Right hindlimb (tissue), 1 donor: ENCODE results near the gene CDC42BPB.
"Not testable (repeated sequence)": the region's sequence is repeated elsewhere in the genome, so short reads cannot be mapped to it uniquely, and the experiment has no call there.

Source experiments
- DNase-seq: peaks from one replicate; pipeline ENCODE4 v3.0.0-alpha.2; 2018

CDC42BPB gene

GRCh38 chr14:103050935-103051334 is 6.4 kb downstream of the CDC42BPB start:
- no peak for DNase-seq

DNA sequence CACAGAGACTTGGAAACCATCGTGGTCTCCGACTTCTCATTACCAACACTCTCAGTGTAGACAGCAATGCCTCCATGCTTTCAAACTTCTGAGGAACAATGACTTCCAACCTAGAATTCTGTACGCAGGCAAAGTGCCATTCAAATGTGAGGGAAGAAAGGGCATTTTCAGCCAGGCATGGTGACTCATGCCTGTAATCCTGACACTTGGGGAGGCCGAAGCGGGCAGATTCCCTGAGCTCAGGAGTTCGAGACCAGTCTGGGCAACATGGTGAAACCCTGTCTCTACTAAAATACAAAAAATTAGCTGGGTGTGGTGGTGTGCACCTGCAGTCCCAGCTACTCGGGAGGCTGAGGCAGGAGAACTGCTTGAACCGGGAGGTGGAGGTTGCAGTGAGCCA is 9.9 kb downstream of the CDC42BPB start:
- DNase-seq: not testable (repeated sequence)

DNA sequence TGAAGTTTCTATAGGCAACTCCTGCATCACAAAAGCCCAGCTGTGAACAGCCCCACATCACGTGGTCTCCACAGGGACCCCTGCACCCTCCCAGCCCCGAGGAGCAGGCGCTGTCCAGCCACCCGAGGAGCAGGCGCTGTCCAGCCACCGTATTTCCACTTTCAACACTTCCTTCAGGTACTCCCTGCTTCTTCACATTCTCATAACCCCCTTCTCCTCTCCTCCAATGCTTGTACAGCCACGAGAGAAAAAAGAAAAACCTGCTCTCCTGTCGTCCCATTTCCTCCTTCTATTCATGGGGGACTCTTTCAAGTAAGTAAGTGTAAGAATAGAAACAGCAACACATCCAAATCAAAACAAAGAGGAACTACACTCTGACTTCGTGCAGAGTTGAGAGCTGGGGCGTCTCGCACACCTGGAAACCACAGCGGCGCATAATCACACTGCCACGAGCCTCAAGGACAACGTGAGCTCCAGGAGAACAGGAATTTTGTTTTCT is 11.9 kb downstream of the CDC42BPB start:
- DNase-seq: no peak

- DNase-seq: no peak
Measured at GRCh38 chr14:103043257-103044015, 13.9 kb downstream of the CDC42BPB start.

GRCh38 chr14:103041464-103041863 is 15.9 kb downstream of the CDC42BPB start:
- DNase-seq: no peak

- no peak for DNase-seq
Measured at GRCh38 chr14:103033681-103034096, 23.7 kb downstream of the CDC42BPB start.

DNA sequence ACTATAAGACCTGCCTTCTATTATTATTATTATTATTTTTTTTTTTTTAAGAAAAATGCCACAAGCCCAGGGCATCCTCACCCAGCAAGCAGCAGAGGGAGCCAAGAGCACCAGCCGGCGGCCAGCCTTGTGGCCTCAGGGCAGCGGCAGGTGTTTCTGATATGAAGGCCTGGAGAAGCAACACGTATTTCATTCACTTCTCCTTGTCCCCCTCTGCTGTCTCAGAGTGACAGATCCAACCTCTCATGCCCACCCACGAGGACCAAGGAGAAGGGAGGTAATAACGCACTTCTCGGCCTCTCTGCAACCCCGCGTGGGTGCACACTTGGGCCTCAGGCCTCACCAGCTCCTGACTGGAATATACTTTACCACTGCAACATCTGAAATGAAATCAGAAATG is 25.4 kb downstream of the CDC42BPB start:
- DNase-seq: no peak

- no peak for DNase-seq
Measured at GRCh38 chr14:103031566-103031911, 25.8 kb downstream of the CDC42BPB start.

GRCh38 chr14:103030741-103031565 is 26.4 kb downstream of the CDC42BPB start:
- no peak for DNase-seq

GRCh38 chr14:103029936-103030335 is 27.4 kb downstream of the CDC42BPB start:
- DNase-seq: no peak

GRCh38 chr14:103028772-103029171 is 28.6 kb downstream of the CDC42BPB start:
- DNase-seq: no peak

GRCh38 chr14:103028161-103028767 is 29.1 kb downstream of the CDC42BPB start:
- DNase-seq: no peak

DNA sequence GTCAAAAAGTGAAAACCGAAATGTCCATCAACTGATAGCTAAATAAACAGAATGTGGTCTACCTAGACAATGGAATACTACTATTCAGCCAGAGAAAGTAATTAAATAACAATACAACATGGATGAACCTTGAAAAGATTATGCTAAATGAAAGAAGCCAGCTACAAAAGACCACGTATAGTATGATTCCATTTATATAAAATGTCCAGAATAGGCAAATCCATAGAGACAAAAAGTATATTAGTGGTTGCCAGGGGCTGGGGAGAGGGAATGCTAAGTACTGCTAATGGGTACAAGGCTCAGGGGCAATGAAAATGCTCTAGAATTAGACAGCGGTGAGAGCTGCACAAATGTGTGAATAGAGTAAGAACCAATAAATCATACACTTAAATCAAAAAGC is 29.9 kb downstream of the CDC42BPB start:
- no peak for DNase-seq

GRCh38 chr14:103026988-103027387 is 30.4 kb downstream of the CDC42BPB start:
- DNase-seq: no peak

GRCh38 chr14:103026196-103026595 is 31.2 kb downstream of the CDC42BPB start:
- DNase-seq: not testable (repeated sequence)

GRCh38 chr14:103023881-103024473 is 33.4 kb downstream of the CDC42BPB start:
- DNase-seq: peak; percentile 63

GRCh38 chr14:103022685-103023044 is 34.7 kb downstream of the CDC42BPB start:
- DNase-seq: no peak

GRCh38 chr14:103022002-103022684 is 35.2 kb downstream of the CDC42BPB start:
- no peak for DNase-seq

DNA sequence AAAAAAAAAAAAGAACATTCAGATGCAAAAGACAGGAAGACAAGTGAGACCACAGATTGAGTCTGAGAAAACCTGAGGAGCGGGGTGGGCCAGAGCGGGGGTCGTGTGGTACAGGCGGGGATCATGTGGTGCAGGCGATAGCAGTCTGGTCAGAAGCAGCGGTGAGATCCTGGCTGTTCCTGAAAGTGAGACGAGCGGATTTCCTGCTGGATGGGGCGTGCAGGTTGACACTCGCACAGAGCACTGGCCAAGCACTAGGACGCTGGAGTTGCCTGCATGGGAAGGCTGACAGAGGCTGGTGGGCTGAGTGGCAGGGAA is 35.7 kb downstream of the CDC42BPB start:
- DNase-seq: no peak

DNA sequence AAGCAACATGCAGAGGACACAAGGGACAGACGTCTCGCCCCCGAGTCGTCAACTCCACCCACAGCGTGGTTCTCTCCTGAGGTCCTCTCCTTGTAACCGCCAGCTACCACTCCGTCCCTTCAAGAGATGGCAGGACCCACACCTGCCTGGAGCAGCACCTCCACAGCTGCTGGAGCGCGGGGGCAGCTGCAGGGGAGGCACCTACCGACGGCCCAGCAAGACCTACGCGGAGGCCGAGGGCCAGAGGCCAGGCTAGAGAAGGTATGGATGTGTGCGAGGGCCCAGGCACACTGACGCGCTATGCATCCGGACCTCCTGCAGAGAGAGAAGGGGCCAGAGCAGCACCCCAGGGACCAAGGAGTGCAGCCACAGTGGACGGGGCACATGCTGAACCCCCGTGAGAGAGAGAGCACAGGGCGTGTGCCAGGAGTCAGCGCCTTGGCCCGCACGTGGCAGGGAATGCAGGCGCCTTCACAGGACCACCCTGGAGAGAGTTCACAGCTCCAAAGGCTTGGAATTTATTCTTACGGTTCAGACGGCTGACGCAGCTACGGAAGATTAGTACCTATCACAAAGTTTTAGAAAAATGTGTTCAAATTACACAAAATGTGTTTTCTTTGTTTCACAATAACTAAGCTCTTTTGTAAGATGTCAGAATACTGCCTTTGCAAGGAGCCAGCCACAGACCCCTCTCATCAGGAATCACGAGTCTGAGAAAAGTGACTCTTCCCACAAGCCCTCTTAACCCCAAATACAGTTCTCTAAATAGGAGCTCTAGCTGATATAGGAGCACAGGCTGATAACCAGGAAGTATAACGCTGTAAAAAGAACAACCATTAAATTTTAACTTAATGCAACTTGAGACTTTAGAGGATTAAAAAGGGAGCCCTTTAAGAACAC is 36.8 kb downstream of the CDC42BPB start:
- no peak for DNase-seq

- no peak for DNase-seq
Measured at GRCh38 chr14:103019826-103020225, 37.5 kb downstream of the CDC42BPB start.

GRCh38 chr14:103019236-103019635 is 38.1 kb downstream of the CDC42BPB start:
- no peak for DNase-seq
